Calu3 (cell line): ENCODE data around the gene IFI16. TPM values are rescaled to one million over a fixed set of nuclear protein-coding genes. Genes with fewer than 3 reads are reported as not detected.
"Not testable (repeated sequence)": the region's sequence is repeated elsewhere in the genome, so short reads cannot be mapped to it uniquely, and the experiment has no call there.

Experiments used
- BruUV-seq: library from RNA; stranded (reverse); fragments of 400-500 nt; replicated peaks from 2 replicates; lab custom pipeline; 2021; lab: Mats Ljungman, UMichigan
- CTCF ChIA-PET: fragments of 300-600 bp; sonication (Branson Sonifier 250); formaldehyde crosslinking; loops from one replicate; lab custom pipeline; 2022; ENCODE audit warnings: antibody characterized with exemption; lab: Charles Lee
- DNase-seq: peaks from one replicate; pipeline ENCODE4 v3.0.0; 2022
- H3K27ac Mint-ChIP-seq: one replicate; pipeline ENCODE4 v1.8.0; 2022; ENCODE audit warnings: mixed read lengths; ENCODE audit not compliant: unreplicated experiment
- H3K27me3 Mint-ChIP-seq: one replicate; pipeline ENCODE4 v1.8.0; 2022; ENCODE audit warnings: mixed read lengths; ENCODE audit not compliant: unreplicated experiment
- H3K36me3 Mint-ChIP-seq: one replicate; pipeline ENCODE4 v1.8.0; 2022; ENCODE audit warnings: mild to moderate bottlenecking, moderate library complexity, mixed read lengths; ENCODE audit not compliant: insufficient read depth, unreplicated experiment
- H3K4me1 Mint-ChIP-seq: one replicate; pipeline ENCODE4 v1.8.0; 2022; ENCODE audit warnings: mild to moderate bottlenecking, low read depth, mixed read lengths; ENCODE audit not compliant: unreplicated experiment
- H3K4me3 Mint-ChIP-seq: one replicate; pipeline ENCODE4 v1.8.0; 2022; ENCODE audit warnings: mild to moderate bottlenecking, low read depth, moderate library complexity, mixed read lengths; ENCODE audit not compliant: unreplicated experiment
- H3K9me3 Mint-ChIP-seq: one replicate; pipeline ENCODE4 v1.8.0; 2022; ENCODE audit warnings: low read depth, mixed read lengths; ENCODE audit not compliant: unreplicated experiment
- intact Hi-C: fragments of 100-400 bp; cut with micrococcal nuclease; formaldehyde crosslinking; loops from one replicate; pipeline ENCODE4 v1.10.0; 2022; ENCODE audit not compliant: unreplicated experiment
- total RNA-seq: library from RNA; stranded (reverse); gene quantifications from 2 replicates; pipeline ENCODE4 v1.2.3, GENCODE V29; 2022
- TF ChIP-seq, protein P1 (sequence below): fragments of 200-600 bp; IDR thresholded peaks from one replicate; pipeline ENCODE4 v1.8.0; 2022; ENCODE audit warnings: antibody characterized with exemption; ENCODE audit not compliant: unreplicated experiment

The IFI16 gene
- total RNA-seq, 1 experiment from 2014 or later = 52.8 TPM

DNA sequence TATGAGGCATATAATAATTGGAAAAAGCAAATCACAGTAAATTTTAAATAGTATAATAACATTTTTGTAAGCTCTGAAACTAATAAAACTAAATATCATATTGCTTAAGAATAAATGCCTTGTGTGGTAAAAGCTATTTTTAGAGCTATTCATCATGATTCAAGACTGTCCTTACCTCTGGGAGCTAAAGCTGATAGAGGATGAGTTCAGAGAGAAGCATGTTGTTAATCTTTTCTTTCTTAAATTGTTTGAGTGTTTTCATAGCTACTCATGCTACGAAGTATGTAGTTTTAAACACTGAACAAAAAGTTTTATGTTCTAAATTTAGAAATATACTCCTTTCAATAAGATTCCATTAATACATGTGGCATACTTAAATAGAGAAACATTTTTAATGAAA, 30.5 kb downstream of the IFI16 start:
- Mint-ChIP-seq H3K36me3 (no peaks in the 10 kb centered on the region), H3K4me3 (no peak overlapping the region), H3K27me3 (no peaks in the 10 kb centered on the region), H3K27ac (no peak overlapping the region), H3K4me1 (no peaks in the 10 kb centered on the region), H3K9me3 (no peaks in the 10 kb centered on the region)
- no peak for DNase-seq
- CTCF ChIA-PET = interaction anchor here (0.6 kb wide), 1 partner anchor 1066 kb away, joined by 5 read pairs; no protein-coding TSS in a partner anchor
- intact Hi-C loops = no loop called here
- TF ChIP-seq, protein P1, sequence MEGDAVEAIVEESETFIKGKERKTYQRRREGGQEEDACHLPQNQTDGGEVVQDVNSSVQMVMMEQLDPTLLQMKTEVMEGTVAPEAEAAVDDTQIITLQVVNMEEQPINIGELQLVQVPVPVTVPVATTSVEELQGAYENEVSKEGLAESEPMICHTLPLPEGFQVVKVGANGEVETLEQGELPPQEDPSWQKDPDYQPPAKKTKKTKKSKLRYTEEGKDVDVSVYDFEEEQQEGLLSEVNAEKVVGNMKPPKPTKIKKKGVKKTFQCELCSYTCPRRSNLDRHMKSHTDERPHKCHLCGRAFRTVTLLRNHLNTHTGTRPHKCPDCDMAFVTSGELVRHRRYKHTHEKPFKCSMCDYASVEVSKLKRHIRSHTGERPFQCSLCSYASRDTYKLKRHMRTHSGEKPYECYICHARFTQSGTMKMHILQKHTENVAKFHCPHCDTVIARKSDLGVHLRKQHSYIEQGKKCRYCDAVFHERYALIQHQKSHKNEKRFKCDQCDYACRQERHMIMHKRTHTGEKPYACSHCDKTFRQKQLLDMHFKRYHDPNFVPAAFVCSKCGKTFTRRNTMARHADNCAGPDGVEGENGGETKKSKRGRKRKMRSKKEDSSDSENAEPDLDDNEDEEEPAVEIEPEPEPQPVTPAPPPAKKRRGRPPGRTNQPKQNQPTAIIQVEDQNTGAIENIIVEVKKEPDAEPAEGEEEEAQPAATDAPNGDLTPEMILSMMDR = no peak
- no TSS peak for BruUV-seq

DNA sequence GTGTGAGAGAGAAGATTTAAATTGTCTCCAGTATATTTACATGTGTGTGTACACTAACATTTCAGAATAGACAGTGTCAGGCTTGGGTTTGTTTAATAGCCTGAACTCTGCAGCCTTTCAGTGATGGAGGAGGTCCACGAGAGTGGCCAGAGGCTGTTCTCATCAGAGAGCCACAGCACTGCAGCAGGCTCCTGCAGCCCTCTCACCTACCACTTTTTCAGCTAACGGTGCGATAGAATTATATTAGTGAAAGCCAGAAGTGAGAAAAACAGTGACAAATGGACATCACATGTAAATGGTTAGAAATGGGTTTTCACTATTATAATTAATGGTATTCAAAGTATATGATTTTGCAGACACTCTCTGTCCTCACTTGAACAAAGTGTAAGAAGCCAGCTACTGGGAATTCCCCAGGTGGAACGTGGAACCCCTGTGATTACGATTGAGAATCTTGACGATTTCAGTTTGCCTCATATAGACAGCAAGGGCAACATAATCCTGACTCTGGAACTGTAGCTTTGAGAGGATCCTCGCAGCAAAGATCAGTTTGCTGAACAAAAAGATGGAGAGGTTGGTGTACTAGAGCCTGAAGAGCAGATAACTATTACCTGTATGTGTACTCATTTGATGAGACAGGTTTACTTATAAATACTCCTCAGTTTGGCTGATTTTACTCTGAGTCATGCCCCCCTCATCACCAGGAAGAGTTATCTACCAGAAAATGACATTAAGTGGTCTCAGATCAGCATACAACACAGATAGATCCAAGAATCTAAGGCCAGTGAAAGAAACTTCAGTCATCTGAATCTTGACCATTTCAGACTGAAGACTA, 31.4 kb downstream of the IFI16 start:
- DNase-seq = no peak
- Mint-ChIP-seq H3K27me3 (no peaks in the 10 kb centered on the region), H3K9me3 (no peaks in the 10 kb centered on the region), H3K36me3 (no peaks in the 10 kb centered on the region), H3K27ac (no peak overlapping the region), H3K4me3 (no peak overlapping the region), H3K4me1 (no peaks in the 10 kb centered on the region)
- TF ChIP-seq, protein P1 = no peak
- intact Hi-C loops = no loop called here
- CTCF ChIA-PET = interaction anchor here (0.6 kb wide), 1 partner anchor 1067 kb away, joined by 5 read pairs; no protein-coding TSS in a partner anchor
- no TSS peak for BruUV-seq

DNA sequence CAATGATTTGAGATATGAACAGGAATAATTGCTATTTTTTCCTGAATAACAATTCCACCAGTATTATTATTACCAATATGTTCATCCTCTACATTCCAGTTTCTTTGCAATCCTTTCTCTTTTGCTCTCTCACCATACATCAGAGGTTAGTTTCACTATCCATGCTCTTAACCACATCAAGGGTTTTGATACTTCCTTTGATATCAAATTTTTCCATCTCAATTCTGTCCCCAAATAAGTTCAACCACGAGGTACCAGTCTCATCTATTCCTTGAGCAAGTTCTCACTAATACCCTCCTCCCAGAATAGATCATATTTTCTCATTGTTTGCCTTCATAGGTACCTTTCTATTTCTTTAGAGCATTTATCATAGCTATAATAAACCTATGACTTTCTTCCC, 36.8 kb downstream of the IFI16 start:
- H3K36me3 Mint-ChIP-seq = peaks cover 11% of the 10 kb centered on the region
- H3K4me3 Mint-ChIP-seq, H3K4me1 Mint-ChIP-seq, CTCF ChIA-PET, DNase-seq, BruUV-seq, H3K27ac Mint-ChIP-seq, intact Hi-C loops, H3K9me3 Mint-ChIP-seq, H3K27me3 Mint-ChIP-seq: not testable (repeated sequence)

DNA sequence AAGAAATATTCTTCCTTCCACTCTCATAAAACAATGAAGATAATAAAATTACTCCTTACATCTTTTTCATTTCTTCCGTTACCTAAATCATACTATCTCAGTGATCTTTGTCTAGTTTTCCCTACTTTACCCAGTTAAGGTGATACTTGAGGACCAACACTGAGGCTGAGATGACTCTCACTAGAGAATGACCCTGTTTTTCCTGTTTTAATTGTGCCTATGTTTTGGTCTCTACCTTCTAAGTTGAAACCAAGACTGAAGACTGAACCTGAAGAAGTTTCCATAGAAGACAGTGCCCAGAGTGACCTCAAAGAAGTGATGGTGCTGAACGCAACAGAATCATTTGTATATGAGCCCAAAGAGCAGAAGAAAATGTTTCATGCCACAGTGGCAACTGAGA, 41.7 kb downstream of the IFI16 start:
- peaks cover 8% of the 10 kb centered on the region for H3K36me3 Mint-ChIP-seq

More for the DNA sequence above, 41.7 kb downstream of the IFI16 start:
- Mint-ChIP-seq H3K27ac (no peak overlapping the region), H3K27me3 (no peaks in the 10 kb centered on the region), H3K9me3 (no peaks in the 10 kb centered on the region), H3K4me1 (no peaks in the 10 kb centered on the region), H3K4me3 (no peak overlapping the region)
- DNase-seq = no peak
- no TSS peak for BruUV-seq
- TF ChIP-seq, protein P1 = no peak
- CTCF ChIA-PET = no interaction called here
- intact Hi-C loops = no loop called here
